ENCODE results near the gene NUP133. TPM values are rescaled to one million over a fixed set of nuclear protein-coding genes. Genes with fewer than 3 reads are reported as not detected.
A peak's percentile ranks its signal among the peaks of the same experiment; 100 is the strongest.
"Not testable (repeated sequence)": the region's sequence is repeated elsewhere in the genome, so short reads cannot be mapped to it uniquely, and the experiment has no call there.

Gene NUP133
- polyA plus RNA-seq, 3 donors, result 9.0 to 12.8 (median 12.4) TPM

DNA sequence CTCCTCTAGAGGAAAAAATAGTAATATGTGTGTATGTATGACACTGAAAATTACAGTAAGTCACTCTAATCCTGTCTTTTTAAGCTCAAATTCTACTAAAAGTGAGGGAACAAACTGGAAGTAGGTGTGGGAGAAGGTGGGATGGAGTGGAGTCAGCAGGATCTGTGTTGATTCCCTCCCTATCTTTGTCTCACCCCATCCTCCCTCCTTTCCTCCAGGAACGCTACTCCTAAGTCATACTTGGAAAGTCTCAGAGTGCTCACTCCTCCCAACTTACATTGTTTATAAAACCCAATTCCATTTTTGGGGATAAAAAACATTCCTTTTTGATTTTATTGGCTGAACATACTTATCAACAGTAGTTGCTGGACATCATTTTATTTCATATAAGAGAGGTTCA lies 14.9 kb upstream of the NUP133 start:
- Histone ChIP-seq H3K36me3 (replicated peaks in 1 of 2; ENCODE audit: control insufficient read depth in 1 of 2, insufficient read depth in 2 of 2, low read length in 2 of 2) (peaks cover 64 to 94% of the 10 kb centered on the region in 2 donors), H3K79me2 (ENCODE audit: insufficient read depth, low read length) (no peaks in the 10 kb centered on the region), H3K27me3 (ENCODE audit: control insufficient read depth in 2 of 2, insufficient read depth in 2 of 2, low read length in 2 of 2) (no peaks in the 10 kb centered on the region), H3K4me1 (ENCODE audit: control insufficient read depth in 1 of 2, insufficient read depth in 2 of 2, low read length in 2 of 2) (no peaks in the 10 kb centered on the region), H3K27ac (ENCODE audit: low read depth in 1 of 2, low read length in 2 of 2) (no peak overlapping the region), H2AFZ (ENCODE audit: insufficient read depth, low read depth, low read length, poor library complexity, severe bottlenecking) (no peak overlapping the region), H3K4me3 (replicated peaks in 1 of 3; ENCODE audit: low read depth in 2 of 3, low read length in 3 of 3) (no peak overlapping the region), H4K20me1 (ENCODE audit: insufficient read depth, low read length) (no peaks in the 10 kb centered on the region), H3K9me3 (replicated peaks in 1 of 2; ENCODE audit: control insufficient read depth in 1 of 2, insufficient read depth in 1 of 2, low read length in 2 of 2) (no peaks in the 10 kb centered on the region), H3K9ac (ENCODE audit: insufficient read depth, low read length, poor library complexity, severe bottlenecking) (no peak overlapping the region), H3K4me2 (replicated peaks; ENCODE audit: extremely low read depth, low read length, poor library complexity, severe bottlenecking) (no peak overlapping the region)
- WGBS (ENCODE audit: insufficient coverage), result no CpG with 5 or more reads among the region's 1 CpG
- Mint-ChIP-seq H3K4me3 (no peak overlapping the region), H3K4me1 (no peaks in the 10 kb centered on the region), H3K27me3 (ENCODE audit: low read depth in 3 of 3) (no peaks in the 10 kb centered on the region), H3K36me3 (peaks cover 72 to 84% of the 10 kb centered on the region in 2 donors), H3K27ac (no peak overlapping the region), H3K9me3 (no peaks in the 10 kb centered on the region)
- intact Hi-C loops (cut with micrococcal nuclease), result no loop called here
- TF ChIP-seq, protein P1, sequence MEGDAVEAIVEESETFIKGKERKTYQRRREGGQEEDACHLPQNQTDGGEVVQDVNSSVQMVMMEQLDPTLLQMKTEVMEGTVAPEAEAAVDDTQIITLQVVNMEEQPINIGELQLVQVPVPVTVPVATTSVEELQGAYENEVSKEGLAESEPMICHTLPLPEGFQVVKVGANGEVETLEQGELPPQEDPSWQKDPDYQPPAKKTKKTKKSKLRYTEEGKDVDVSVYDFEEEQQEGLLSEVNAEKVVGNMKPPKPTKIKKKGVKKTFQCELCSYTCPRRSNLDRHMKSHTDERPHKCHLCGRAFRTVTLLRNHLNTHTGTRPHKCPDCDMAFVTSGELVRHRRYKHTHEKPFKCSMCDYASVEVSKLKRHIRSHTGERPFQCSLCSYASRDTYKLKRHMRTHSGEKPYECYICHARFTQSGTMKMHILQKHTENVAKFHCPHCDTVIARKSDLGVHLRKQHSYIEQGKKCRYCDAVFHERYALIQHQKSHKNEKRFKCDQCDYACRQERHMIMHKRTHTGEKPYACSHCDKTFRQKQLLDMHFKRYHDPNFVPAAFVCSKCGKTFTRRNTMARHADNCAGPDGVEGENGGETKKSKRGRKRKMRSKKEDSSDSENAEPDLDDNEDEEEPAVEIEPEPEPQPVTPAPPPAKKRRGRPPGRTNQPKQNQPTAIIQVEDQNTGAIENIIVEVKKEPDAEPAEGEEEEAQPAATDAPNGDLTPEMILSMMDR (IDR thresholded peaks at IDR 0.05), result no peak
- no peak for DNase-seq

DNA sequence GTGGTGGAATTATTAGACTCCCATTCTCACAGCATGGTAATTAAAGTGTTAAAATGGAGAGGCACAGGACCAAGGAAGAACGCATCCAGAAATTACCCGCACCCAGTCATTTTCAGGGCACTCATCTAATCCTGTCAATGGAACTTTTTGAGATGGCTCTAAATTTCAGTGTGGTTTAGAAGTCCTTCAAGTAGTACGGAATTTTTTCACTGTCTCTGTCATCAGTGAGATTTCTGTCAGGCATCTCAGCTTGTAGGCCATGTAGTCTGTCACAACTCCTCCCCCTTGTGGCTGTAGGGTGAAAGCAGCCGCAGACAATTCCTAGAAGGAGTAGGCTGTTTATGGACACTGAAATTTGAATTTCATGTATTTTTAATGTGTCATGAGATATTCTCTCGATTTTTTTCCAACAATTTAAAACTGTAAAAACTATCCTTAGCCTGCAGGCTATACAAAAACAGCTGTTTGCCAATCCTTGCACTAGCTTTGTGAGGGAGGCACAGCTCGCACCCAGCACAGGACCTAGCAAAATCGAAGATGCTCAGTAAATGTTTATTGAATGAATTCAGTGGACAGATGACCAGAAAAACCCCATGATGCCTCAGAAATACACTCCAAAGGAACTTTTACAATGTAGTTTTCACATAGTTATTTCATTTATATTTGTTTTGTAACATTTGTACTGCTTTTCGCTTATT lies 6.6 kb upstream of the NUP133 start:
- 0% methylated on average over 1 of the region's 8 CpGs for WGBS (ENCODE audit: insufficient coverage)
- H3K27ac ChIP-seq (ENCODE audit: low read depth in 1 of 2, low read length in 2 of 2), result no peak overlapping the region
- H3K4me3 Mint-ChIP-seq, result no peak overlapping the region
- H3K36me3 Mint-ChIP-seq, result peaks cover 17 to 27% of the 10 kb centered on the region in 2 donors
- peaks cover 0 to 3% (median 0%) of the 10 kb centered on the region in 3 donors for H3K27me3 Mint-ChIP-seq (ENCODE audit: low read depth in 3 of 3)
- intact Hi-C loops (cut with micrococcal nuclease), result loop anchor here (2.0 to 5.0 kb wide), 2 partner anchors 252 to 256 kb away; no protein-coding TSS in a partner anchor
- peaks cover 0 to 4% of the 10 kb centered on the region in 2 donors for H3K4me1 ChIP-seq (ENCODE audit: control insufficient read depth in 1 of 2, insufficient read depth in 2 of 2, low read length in 2 of 2)
- no peaks in the 10 kb centered on the region for H3K9me3 ChIP-seq (replicated peaks in 1 of 2; ENCODE audit: control insufficient read depth in 1 of 2, insufficient read depth in 1 of 2, low read length in 2 of 2)
- peaks cover 14 to 34% of the 10 kb centered on the region in 2 donors for H3K36me3 ChIP-seq (replicated peaks in 1 of 2; ENCODE audit: control insufficient read depth in 1 of 2, insufficient read depth in 2 of 2, low read length in 2 of 2)
- no peaks in the 10 kb centered on the region for H3K27me3 ChIP-seq (ENCODE audit: control insufficient read depth in 2 of 2, insufficient read depth in 2 of 2, low read length in 2 of 2)
- no peak overlapping the region for H2AFZ ChIP-seq (ENCODE audit: insufficient read depth, low read depth, low read length, poor library complexity, severe bottlenecking)
- DNase-seq, result peak; percentile 57 to 69 (median 64)
- H3K9ac ChIP-seq (ENCODE audit: insufficient read depth, low read length, poor library complexity, severe bottlenecking), result no peak overlapping the region
- no peak overlapping the region for H3K4me2 ChIP-seq (replicated peaks; ENCODE audit: extremely low read depth, low read length, poor library complexity, severe bottlenecking)
- H4K20me1 ChIP-seq (ENCODE audit: insufficient read depth, low read length), result no peaks in the 10 kb centered on the region
- no peaks in the 10 kb centered on the region for H3K79me2 ChIP-seq (ENCODE audit: insufficient read depth, low read length)
- no peak overlapping the region for H3K4me3 ChIP-seq (replicated peaks in 1 of 3; ENCODE audit: low read depth in 2 of 3, low read length in 3 of 3)
- TF ChIP-seq, protein P1 (IDR thresholded peaks at IDR 0.05), result peak; percentile 79
- peaks cover 0 to 2% (median 0%) of the 10 kb centered on the region in 7 donors for H3K9me3 Mint-ChIP-seq
- peaks cover 5% of the 10 kb centered on the region for H3K4me1 Mint-ChIP-seq
- H3K27ac Mint-ChIP-seq, result peak overlapping the region in 1 of 7 donors; percentile 50

DNA sequence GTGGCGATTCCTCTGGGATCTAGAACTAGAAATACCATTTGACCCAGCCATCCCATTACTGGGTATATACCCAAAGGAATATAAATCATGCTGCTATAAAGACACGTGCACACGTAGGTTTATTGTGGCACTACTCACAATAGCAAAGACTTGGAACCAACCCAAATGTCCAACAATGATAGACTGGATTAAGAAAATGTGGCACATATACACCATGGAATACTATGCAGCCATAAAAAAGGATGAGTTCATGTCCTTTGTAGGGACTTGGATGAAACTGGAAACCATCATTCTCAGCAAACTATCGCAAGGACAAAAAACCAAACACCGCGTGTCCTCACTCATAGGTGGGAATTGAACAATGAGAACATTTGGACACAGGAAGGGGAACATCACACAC lies 3.5 kb upstream of the NUP133 start:
- not testable (repeated sequence) for H3K9ac ChIP-seq (ENCODE audit: insufficient read depth, low read length, poor library complexity, severe bottlenecking); H3K9me3 ChIP-seq (replicated peaks in 1 of 2; ENCODE audit: control insufficient read depth in 1 of 2, insufficient read depth in 1 of 2, low read length in 2 of 2); H3K9me3 Mint-ChIP-seq; H3K4me3 ChIP-seq (replicated peaks in 1 of 3; ENCODE audit: low read depth in 2 of 3, low read length in 3 of 3); H3K27ac Mint-ChIP-seq; H3K4me3 Mint-ChIP-seq; DNase-seq; H2AFZ ChIP-seq (ENCODE audit: insufficient read depth, low read depth, low read length, poor library complexity, severe bottlenecking); H3K4me2 ChIP-seq (replicated peaks; ENCODE audit: extremely low read depth, low read length, poor library complexity, severe bottlenecking); H3K27me3 Mint-ChIP-seq (ENCODE audit: low read depth in 3 of 3); H3K36me3 ChIP-seq (replicated peaks in 1 of 2; ENCODE audit: control insufficient read depth in 1 of 2, insufficient read depth in 2 of 2, low read length in 2 of 2); H3K27me3 ChIP-seq (ENCODE audit: control insufficient read depth in 2 of 2, insufficient read depth in 2 of 2, low read length in 2 of 2); H3K36me3 Mint-ChIP-seq; H3K27ac ChIP-seq (ENCODE audit: low read depth in 1 of 2, low read length in 2 of 2); H4K20me1 ChIP-seq (ENCODE audit: insufficient read depth, low read length)
- H3K4me1 ChIP-seq (ENCODE audit: control insufficient read depth in 1 of 2, insufficient read depth in 2 of 2, low read length in 2 of 2), result peaks cover 18 to 20% of the 10 kb centered on the region in 2 donors
- H3K79me2 ChIP-seq (ENCODE audit: insufficient read depth, low read length), result peaks cover 15% of the 10 kb centered on the region
- H3K4me1 Mint-ChIP-seq, result peaks cover 24% of the 10 kb centered on the region
- no CpG with 5 or more reads among the region's 6 CpGs for WGBS (ENCODE audit: insufficient coverage)
- intact Hi-C loops (cut with micrococcal nuclease), result loop anchor here in 1 of 2 donors (2.0 to 5.0 kb wide), 2 partner anchors 169 to 249 kb away; partner anchors contain the start of gene CCSAP
